HG03575 (cell line): ENCODE measurements around the gene PPM1N.

Source experiments
- ATAC-seq: cut with Tn5 transposase; IDR thresholded peaks from one replicate; pipeline ENCODE4 v1.9.1; 2021; ENCODE audit not compliant: unreplicated experiment, insufficient number of reproducible peaks, low FRiP score; ENCODE audit errors: extremely low read depth

Gene PPM1N

GRCh38 chr19:45469132-45469944, 28.9 kb upstream of the PPM1N start:
- ATAC-seq = no peak

GRCh38 chr19:45469945-45470761, 28.1 kb upstream of the PPM1N start:
- no peak for ATAC-seq

GRCh38 chr19:45470762-45471081, 27.5 kb upstream of the PPM1N start:
- ATAC-seq = no peak

GRCh38 chr19:45471111-45471930, 26.9 kb upstream of the PPM1N start:
- ATAC-seq = no peak

- ATAC-seq = no peak
Measured at GRCh38 chr19:45471931-45472562, 26.2 kb upstream of the PPM1N start.

GRCh38 chr19:45472563-45473366, 25.5 kb upstream of the PPM1N start:
- no peak for ATAC-seq

GRCh38 chr19:45473367-45473681, 24.9 kb upstream of the PPM1N start:
- no peak for ATAC-seq

- no peak for ATAC-seq
Measured at GRCh38 chr19:45473682-45474605, 24.3 kb upstream of the PPM1N start.

GRCh38 chr19:45474606-45475521, 23.4 kb upstream of the PPM1N start:
- no peak for ATAC-seq

GRCh38 chr19:45475537-45476291, 22.5 kb upstream of the PPM1N start:
- no peak for ATAC-seq

- no peak for ATAC-seq
Measured at GRCh38 chr19:45476304-45476703, 21.9 kb upstream of the PPM1N start.

GRCh38 chr19:45477186-45477585, 21.1 kb upstream of the PPM1N start:
- ATAC-seq = no peak

- no peak for ATAC-seq
Measured at GRCh38 chr19:45477713-45478453, 20.4 kb upstream of the PPM1N start.

- ATAC-seq = no peak
Measured at GRCh38 chr19:45478454-45479238, 19.6 kb upstream of the PPM1N start.

- ATAC-seq = no peak
Measured at GRCh38 chr19:45483033-45483432, 15.2 kb upstream of the PPM1N start.
